CD4-positive, alpha-beta T cell treated with Interferon gamma for 1 hour (primary cell): ENCODE results near the gene GPC3.

Source experiments
- DNase-seq: peaks from one replicate; pipeline ENCODE4 v3.0.0-alpha.2; 2020

The GPC3 gene

DNA sequence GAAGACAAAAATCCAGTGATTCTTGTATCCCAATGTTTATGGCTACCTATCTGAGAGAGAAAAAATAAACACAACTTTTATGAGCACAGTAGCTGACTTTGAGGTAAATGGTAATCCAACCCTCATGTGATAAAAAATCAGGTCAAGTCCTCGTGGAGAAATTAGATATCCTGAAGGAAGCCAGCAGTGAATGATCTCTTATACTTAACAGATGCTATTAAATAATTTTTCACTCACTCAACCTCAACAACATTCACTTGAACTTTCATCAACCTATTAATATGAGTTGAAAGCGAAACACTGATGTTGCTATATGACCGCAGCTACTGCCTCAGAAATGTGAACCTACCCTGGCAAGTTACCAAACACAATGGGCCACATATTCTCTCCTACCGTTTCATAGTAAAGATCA is 105.4 kb downstream of the GPC3 start:
- no peak for DNase-seq

DNA sequence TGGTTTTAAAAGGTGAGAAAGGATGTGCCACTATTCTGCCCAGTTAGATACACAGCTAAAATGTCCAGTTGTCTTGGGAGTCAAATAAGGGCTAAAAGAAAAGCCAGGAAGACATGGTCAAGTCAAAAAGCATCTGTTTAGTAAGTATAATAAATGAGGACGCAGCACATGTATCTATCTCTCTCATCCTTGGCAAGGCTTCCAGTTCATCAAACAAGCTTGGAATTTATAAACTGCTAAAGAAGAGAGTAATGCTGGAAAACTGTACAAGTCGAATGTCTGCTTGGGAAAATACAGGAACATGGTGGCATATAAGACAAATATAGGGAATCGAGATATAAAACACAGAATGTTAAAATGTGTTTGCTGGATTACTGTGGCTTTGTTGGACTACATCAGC is 106.7 kb downstream of the GPC3 start:
- DNase-seq = no peak

DNA sequence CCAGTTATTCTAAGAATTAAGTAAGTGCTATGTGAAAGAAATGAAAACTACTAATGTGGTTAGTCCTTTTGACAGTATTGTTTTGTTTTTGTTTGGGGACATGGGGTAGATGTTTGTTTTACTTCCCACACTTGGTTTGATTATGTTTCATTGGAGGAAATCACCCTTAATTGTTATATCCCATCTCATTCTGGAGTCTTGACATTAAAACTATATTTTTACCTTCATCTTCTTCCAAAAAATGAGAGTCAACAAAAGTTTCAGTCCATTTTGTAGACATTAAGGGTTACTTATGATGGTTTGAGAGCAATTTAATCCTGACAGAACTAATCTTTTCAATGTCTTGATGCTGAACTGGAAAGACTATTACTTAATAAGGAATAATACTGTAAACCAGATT is 108.7 kb downstream of the GPC3 start:
- no peak for DNase-seq

DNA sequence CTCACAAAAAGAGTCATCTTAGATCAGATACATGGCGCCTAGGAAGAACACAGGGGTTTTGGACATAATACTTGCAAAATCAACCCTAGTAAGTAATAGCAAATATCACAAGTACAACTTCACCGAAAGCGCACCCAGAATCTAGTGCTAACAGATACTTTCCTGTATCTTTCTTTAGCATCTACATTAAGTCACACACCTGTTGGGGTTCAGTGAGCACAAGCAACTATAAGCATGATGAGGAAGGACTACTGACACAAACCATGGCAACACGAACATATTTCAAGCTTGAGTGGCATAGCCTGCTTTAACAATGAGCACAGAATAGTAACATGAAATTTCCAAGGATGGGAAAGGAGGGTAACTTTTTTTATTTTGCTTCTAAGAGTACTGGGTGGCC is 116.1 kb downstream of the GPC3 start:
- no peak for DNase-seq

DNA sequence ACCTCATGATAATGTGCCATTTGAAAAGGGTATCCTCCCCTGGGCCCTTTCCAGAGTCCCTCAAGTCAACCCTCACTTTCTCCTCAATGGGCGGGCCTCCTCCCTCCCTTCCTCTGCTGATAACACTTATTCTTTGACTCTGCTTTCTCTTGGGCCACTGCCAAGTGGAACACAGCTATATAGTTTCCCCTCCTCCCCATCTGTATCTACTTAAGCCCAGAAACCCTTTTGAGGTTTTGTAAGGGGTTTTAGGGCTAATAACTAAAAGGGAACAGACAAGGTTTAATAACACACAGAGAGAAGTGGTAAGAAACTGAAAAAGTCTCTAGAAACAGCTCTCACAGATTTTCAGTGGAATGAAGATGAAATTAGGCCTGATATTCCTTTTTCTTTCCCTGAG is 116.7 kb downstream of the GPC3 start:
- DNase-seq = no peak

DNA sequence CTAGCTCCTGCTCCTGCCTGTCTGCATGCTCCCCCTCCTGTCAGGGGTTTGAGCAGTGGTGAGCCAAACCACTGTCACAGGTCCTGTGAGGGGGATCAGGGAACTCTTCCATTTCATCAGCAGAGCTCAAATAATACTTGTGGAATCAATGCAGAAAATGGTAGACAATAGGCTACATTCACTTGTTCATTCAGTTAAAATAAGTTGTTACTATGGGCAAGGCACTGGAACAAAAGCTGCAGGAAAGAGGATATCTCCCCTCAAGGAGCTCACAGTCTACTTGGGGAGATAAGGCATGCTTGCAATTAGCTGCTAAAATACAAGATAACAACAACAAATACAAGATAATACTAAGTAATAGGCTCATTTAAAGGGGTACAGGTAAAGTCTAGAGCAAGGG is 117.1 kb downstream of the GPC3 start:
- DNase-seq = no peak

DNA sequence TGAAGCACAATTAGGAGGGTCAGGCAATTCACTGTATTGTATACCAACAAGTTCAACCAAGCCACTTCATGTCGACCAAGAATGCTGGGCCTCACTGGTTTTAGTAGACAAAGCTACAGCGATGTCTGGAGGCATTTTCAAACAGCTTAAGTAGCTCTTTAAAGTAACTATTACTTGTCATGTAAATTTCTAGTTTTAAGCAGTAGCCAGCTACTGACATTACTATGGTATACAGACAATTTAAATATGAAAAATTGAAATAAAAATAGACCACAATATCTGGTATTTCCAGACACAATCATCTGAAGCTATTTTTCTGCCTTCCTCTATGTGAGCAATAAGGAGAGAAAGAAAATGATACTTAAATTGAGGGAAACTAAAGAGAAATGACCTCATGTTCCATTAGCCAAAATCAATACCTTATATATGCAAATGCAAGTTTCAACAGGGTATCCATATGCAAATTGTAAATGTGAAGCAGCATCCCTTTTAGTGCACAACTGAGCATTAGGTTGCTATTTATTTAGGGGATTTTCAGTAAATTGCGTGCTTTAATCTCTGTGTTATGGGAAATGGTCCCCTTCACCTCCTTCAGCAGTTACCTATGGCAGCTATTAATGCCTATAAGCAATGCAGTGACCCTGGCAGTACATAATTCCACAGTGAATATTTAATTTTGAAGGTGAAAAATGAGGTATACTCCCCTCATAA is 119.5 kb downstream of the GPC3 start:
- DNase-seq = no peak

DNA sequence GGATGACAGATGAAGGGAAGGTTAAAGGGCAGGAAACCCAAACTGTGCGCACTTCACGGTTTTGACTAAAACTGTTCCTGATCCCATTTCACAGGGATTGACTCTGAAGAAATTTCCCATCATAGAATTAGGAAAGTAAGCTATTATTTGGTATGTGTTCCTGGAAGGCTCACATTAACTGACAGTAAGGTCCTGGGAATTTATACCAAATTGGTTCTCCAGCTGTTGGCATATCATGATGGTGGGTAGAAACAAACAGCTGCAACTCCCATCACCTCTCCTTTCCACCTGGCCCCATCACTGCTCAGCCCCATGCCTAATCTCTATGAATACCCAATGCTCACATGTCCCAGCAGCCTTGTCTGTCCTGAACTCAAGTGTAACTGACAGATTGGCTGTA is 121.2 kb downstream of the GPC3 start:
- DNase-seq = no peak

DNA sequence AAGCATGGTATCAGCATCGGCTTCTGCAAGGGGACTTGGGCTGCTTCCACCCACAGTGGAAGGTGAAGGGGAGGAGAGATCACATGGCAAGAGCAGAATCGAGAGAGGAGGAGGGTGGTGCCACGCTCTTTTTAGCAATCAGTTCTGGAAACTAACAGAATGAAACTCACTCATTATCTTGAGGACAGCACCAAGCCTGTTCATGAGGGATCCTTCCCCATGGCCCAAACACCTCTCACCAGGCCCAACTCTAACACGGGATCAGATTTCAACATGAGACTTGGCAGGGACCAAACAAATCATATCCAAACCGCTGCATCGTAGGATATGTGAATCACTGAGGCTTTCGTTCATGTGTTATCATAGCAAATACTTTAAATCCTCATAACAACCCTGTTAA is 125.5 kb downstream of the GPC3 start:
- DNase-seq = no peak

DNA sequence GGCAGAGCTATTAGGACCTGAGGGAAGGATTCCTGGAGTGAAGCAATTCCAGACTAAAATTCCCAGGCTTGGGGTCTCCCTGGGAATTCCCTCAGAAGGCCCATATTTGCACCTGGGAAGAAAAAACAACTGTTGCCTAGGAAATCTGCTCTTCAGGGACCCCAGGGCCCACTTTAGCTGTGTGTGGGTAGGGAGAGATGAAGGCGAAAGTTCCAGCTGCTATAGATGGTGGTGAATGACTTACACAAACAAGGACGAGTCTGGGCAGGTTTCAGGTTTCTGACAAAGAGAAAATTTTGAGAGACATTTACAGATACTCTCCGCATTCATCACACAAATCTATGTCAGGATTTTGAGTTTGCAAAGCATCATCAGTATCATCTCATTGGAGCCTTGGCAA is 126.1 kb downstream of the GPC3 start:
- DNase-seq = no peak

DNA sequence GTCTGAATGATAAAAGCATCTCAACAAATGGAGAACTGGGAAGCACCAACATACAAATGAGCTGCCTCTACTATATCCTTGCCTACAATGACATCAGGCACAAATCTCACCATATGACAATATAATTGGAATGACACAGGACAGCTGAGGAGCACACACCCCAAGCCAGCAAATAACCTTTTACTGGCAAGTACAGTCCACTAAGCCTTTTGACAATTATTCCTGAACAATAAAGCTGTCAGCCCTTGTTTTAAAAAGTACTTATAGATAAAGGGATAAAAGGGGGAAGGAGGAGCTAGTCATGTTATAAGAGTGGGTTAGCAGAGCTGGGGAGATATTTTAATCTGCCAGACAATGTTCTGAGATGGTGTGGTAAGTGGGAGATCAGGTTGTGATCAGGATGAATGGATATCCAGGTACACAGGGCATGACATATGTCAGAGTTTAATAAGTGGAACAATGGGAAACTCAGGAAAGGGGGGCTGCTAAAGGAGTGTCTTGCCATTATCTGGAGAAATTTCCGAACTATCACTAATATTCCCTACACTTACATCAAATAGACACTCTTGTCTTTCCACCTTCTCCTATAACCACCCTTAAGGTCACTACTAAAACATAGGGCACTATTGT is 127.6 kb downstream of the GPC3 start:
- no peak for DNase-seq

DNA sequence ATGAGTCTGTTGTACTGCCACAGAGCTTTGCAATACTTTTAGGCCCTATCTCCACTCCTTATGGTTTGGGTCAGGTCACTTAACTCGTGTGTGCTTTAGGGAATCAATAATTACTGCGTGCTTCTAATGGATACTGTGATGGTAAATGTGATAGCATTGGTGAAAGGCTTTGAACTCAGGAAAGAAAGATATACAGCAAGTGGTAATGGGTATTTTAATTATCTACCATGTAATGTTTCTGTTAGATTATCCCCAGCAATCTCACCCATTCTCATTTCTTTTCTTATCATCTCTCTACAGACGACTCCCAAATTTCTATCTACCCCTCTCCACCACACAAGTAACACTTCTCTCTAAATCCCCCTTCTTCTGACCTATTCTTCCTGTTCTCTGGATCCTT is 128.6 kb downstream of the GPC3 start:
- no peak for DNase-seq

DNA sequence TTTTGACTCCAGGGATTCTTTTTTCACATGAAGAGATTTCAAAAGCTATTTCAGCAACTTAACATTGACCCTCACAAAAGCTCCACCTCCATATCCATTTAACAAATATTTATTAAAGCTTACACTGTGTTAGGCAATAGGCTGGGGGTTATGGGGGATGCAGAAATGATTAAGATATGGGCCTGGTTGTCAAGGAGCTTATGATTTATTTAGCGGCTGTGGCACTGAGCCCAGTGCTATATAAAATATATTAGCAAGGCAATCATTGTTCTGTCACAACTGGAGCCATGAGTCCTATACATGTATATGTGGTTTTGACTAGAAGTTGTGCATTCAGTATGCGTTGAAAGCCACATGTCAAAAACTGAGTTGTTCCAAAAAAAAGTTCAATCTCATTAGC is 131.1 kb downstream of the GPC3 start:
- no peak for DNase-seq

DNA sequence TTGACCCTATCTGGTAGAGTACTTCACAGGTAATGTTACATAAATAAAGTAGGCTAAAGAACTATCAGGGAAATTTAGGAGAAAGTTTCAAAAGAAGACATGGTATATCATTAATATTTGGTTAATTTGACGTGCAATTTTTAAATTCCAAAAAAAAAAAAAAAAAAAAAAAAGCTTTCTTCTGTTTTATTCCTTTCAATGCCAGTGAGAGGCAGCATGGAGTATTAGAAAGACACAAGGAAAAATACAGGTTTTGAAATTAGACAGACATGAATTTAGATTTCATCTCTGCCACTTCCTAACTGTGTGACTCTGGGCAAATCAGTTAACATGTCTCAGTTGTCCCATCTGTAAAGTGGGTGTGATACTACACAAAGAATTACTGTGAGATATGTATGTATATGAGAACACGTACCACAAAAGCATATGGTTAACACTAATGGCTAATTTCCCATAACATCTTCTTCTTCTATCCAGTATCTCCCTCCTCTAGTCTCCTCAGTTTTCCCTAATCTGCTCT is 132.5 kb downstream of the GPC3 start:
- DNase-seq = no peak

DNA sequence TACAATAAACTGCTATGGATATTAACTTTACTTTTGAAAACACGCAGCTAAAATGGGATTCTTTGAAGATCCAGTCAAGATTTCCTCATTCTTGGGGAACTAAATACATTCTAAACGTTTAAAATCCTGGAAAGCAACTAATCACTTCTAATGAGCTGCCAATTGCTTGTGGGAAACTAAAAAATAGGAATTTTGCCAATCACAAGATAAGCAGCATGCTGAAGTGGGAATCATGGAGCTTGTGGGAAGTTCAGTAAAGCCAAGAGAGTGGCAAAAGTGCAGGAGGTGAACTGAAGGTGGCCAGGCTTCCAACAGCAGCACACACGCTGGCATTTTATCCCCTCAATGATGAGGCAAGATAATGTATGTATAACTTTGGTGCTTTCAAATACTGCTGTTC is 133.0 kb downstream of the GPC3 start:
- no peak for DNase-seq

DNA sequence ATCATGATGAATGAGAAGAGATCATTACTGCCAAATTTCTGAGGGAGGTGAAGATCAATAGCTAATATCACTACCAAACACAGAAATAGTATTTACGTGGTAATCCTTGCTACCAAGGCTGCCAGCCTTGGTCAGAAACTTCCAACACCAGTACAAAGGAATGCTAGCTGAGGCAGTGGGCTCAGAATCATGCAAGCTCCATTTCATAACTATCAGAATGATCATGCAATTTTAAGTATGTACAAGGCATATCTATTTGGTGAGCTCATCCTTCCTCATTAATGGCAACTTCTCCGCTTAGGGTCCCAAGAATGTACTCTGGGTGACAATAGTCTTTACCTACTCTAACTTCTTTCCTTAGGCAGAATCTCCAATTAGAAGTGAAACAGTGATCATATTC is 135.0 kb downstream of the GPC3 start:
- no peak for DNase-seq

DNA sequence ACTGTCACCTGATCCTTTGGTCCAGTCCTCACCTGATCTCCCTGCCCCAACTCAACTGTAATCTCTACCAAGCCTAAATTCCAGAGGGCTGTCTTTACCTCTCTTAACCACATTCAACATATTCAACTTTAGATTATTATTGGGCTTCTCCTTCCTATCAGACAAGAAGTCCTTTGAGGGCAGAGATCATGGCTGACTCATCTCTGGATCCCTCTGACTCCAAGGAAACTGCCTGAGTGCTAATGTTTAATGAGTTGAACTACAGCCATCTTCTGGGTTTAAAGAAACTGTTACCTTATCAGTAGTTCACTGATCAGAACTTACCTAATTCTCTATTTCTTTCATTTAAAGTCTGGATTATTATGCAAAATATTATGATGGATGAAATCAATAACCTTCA is 135.7 kb downstream of the GPC3 start:
- no peak for DNase-seq

DNA sequence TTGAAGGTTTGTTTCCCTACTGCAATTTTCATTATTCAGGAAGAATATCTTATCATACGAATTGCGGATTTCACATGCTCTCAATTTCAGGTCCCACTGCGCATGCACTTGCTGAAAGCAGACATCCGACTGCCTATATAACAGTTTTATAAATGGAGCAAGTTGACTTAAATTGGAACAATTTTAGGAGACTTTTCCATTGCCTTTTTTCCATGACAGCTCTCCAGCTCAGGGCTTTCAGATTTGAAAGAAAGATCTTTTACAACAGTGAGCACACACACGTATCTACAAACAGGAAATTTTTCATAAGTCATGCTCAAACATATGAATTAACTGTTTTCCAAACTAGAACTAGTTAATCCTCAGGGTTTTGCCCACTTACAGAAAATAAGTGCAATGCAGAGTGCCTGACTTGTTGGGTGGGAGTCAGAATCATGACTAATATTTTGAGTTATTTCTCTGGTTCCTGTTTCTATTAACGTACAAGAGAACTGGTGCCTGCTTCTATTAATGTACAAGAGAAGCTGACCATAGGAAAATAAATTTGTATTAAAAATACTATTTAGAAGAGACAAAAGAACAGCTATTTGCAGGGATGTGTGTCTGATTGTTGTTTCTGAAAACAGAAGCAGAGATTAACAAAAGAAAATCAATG is 137.9 kb downstream of the GPC3 start:
- no peak for DNase-seq

DNA sequence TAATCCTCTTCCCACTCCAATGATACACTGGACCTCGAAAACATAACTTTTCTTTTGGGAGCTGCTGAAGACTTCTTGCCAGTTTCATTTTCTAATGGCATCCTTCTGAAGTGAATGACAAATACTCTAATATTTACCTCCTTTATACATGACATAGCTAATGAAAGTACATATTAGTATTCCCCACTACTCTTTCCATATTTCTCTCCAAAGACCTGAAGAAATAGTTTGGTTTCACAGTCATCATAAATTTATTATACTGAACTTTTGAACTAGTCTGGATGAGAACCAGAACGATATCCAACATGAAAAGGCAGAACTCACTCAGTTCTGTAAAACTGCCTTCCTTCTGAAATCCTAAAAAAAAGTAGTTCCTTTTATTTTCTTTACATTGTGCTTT is 139.1 kb downstream of the GPC3 start:
- no peak for DNase-seq

DNA sequence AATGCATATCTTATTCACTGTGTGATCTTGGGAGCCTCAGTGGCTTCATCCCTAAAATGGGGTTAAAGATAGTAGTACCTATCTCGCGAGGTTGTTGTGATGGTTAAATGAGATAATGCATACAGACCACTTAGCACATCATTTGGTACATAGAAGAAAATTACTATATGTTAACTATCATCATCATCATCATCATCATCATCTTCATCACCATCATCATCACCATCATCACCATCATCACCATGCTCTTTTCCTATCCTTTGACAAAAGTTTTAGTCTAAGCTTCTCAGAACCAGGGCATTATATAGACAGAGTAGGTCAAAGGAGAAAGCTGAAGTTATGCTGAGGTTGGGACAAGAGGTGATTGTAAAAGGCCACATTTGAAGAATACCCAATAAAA is 145.0 kb downstream of the GPC3 start:
- no peak for DNase-seq

DNA sequence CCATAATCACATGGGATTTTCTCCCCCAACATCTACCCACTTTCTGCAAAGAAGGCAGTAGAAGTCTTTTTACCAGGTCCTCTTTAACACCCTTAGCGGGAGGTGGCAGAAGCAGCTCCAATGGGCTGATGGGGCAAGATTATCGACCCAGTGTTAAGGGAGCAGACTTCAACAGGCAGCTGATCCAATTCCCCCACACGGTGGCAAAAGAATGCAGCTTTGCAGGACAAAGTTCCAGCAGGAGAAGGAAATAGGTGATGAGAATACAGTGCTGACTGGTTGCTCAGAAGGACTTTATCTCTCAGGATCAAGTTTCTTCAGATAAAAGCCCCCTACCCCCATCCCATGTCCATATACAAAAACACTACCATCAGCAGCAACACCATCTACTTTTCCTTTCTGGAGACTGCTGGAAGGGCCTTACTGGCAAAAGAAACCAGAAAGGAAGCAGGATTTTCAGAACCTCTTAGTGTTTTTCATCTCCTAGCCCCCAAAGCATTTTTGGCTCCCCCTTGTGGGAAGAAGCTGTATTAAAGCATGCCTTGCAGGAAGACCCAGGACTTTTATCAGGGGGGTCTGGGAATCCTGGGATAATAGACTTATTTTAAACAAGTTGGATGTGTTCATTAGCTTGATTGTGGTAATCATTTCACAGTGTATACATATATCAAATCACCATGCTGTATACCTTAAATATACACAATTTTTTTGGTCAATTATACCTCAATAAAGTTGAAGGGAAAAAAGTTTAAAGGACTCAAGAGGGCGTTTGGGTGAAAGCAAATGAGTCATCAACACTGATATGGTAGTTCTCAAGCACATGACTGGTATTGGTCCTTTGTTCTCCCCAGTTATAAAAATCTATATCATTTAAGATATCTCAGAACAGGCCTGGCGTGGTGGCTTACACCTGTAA is 146.4 kb downstream of the GPC3 start:
- DNase-seq = no peak

DNA sequence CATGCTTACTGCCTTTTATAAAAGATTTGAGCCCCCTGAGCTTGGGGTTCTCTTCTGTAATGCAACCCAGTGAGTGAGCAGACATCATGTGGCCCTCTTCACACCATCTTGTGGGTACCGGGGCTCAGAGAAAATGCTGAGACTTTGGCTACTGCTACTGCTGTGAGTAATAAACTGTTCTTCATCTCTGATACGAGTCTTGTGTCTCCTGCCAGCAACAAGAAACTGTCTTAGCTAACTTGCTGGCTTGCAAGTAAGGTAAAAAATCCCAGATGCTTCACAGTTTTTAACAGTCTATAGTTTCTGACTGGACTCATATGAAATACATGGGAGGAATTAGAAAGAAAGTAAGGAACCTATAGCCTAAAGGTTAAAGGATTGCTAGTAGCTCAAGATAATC is 148.3 kb downstream of the GPC3 start:
- DNase-seq = no peak

DNA sequence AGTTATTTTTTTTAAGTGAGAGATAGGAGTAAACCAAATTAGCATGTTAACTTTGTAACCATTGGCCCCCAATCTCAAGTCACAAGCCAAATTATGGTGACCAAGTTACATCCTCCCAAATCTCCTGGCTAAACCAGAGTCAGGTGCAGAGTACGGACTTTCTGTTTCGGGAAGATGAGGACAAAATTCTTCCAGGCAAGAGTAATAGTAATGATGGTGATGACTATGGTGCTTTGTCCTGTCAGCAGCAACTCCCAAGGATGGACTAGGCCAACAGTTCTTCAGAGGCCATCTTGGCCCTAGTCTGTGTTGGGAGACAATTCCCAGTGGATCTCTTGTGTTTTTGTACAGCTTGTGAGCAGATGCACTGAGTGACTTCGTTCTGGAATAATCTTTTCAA is 148.8 kb downstream of the GPC3 start:
- DNase-seq = no peak
